Keratinocyte (primary cell): Measurements from ENCODE around the gene ORM1.

Experiments
- CTCF ChIP-seq, 3 experiments: IDR thresholded peaks in 1 of 3; conservative IDR thresholded peaks in 1 of 3; optimal IDR thresholded peaks in 1 of 3; 2 replicates in 2 of 3; 3 replicates in 1 of 3; pipeline versions ENCODE3 to v1.5.1; 2011; ENCODE audit warnings: low read length in 3 of 3, mild to moderate bottlenecking in 3 of 3, moderate library complexity in 2 of 3, control low read depth in 1 of 3, inconsistent platforms in 1 of 3; ENCODE audit not compliant: insufficient read depth in 2 of 3; ENCODE audit errors: extremely low read depth in 1 of 3
- EZH2 ChIP-seq: IDR thresholded peaks from one replicate; pipeline ENCODE4 v1.6.1; 2012; ENCODE audit warnings: inconsistent platforms, mild to moderate bottlenecking, low read length, moderate library complexity

- no peak for TF ChIP-seq CTCF (optimal IDR thresholded peaks at IDR 0.05 in 1 of 3, IDR thresholded peaks at IDR 0.05 in 1 of 3, conservative IDR thresholded peaks at IDR 0.05 in 1 of 3; ENCODE audit: extremely low read depth in 1 of 3, insufficient read depth in 2 of 3, low read length in 3 of 3)
- no peak for TF ChIP-seq EZH2
Observed at GRCh38 chr9:114289571-114290481, 33.1 kb upstream of the ORM1 start.
